HEK293T (cell line): ENCODE results near the gene EPHB2.

Source experiments
- BHLHE40 ChIP-seq: fragments of 450-650 bp; IDR thresholded peaks from 2 replicates; pipeline ENCODE4 v1.6.1; 2016; ENCODE audit warnings: mild to moderate bottlenecking, moderate library complexity, borderline replicate concordance
- FOXA1 ChIP-seq: fragments of 450-650 bp; IDR thresholded peaks from 2 replicates; pipeline ENCODE4 v1.6.1; 2016; ENCODE audit warnings: mild to moderate bottlenecking
- LEF1 ChIP-seq: fragments of 450-650 bp; IDR thresholded peaks from 2 replicates; pipeline ENCODE4 v1.6.1; 2017; ENCODE audit warnings: mild to moderate bottlenecking, borderline replicate concordance
- NFRKB ChIP-seq: fragments of 450-650 bp; IDR thresholded peaks from 2 replicates; pipeline ENCODE4 v1.6.1; 2016; ENCODE audit warnings: mild to moderate bottlenecking, moderate library complexity
- SP1 ChIP-seq: fragments of 450-650 bp; IDR thresholded peaks from 2 replicates; pipeline ENCODE4 v1.6.1; 2017
- TARDBP ChIP-seq: fragments of 450-650 bp; IDR thresholded peaks from 2 replicates; pipeline ENCODE4 v1.6.1; 2016

DNA sequence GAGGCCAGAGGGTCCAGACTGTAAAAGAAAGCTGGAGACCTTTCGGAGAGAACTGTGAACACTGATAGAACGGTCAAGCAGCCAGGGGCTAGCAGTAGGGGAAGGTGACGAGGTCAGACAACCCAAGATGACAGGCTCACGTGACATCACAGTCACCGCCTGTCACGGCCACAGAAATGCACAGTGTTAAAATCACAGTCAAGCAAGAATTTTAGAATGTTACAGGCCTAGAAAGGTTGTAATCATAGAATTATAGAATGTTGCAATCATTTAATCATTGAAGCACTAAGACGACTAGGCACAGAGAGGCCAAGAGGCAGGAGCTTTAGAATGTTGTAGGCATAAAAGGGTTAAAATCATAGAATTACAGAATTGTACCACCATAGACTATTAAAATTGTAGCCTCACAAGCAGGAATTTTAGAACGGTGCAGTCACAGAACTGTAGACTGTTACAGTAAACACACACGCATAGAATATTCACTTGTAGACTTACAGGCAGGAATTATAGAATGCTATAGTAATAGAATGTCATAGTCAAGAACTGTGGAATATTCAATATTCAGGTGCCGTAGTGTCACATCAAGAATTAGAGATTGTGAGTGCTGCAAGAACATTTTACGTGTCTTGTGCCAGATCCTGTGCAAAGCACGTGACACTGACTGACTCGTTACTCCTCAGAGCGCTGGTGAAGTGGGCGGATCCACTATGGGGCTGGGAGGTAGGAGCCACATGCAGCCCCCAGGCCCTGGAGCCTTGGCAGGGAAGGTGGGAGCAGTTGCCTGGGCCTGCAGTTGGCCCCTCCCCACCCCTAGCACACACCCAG lies 118.1 kb downstream of the EPHB2 start:
- no peak for TF ChIP-seq BHLHE40
- TF ChIP-seq LEF1 = no peak
- no peak for TF ChIP-seq TARDBP
- no peak for TF ChIP-seq NFRKB
- TF ChIP-seq SP1 = no peak
- TF ChIP-seq FOXA1 = no peak
